MG63 (cell line): ENCODE results near the gene TRAPPC5. TPM values are rescaled to one million over a fixed set of nuclear protein-coding genes. Genes with fewer than 3 reads are reported as not detected.

Experiments
- DNase-seq: peaks from one replicate; pipeline ENCODE4 v3.0.0-alpha.2; 2020
- H3K27me3 ChIP-seq: fragments of 250-450 bp; sonication (Bioruptor Pico); 2 replicates; pipeline ENCODE4 v1.5.1; 2020; ENCODE audit warnings: mild to moderate bottlenecking, moderate library complexity
- H3K36me3 ChIP-seq: fragments of 250-450 bp; sonication (Bioruptor Pico); 2 replicates; pipeline ENCODE4 v1.5.1; 2020; ENCODE audit warnings: mild to moderate bottlenecking, moderate library complexity
- H3K4me3 ChIP-seq: fragments of 250-450 bp; sonication (Bioruptor Pico); 2 replicates; pipeline ENCODE4 v1.5.1; 2020; ENCODE audit warnings: mild to moderate bottlenecking, moderate library complexity
- H3K9me3 ChIP-seq: fragments of 250-450 bp; sonication (Bioruptor Pico); 2 replicates; pipeline ENCODE4 v1.5.1; 2020; ENCODE audit warnings: mild to moderate bottlenecking, moderate library complexity
- total RNA-seq: library from RNA; depleted of rRNA; stranded (reverse); fragments of >200 nt; shearing (Covaris generic); gene quantifications from 2 replicates; pipeline ENCODE4 v1.2.3, GENCODE V29; 2014; ENCODE audit warnings: low replicate concordance; rRNA removed

Gene TRAPPC5
- total RNA-seq, 1 experiment from 2014 or later, result 202 TPM

- Histone ChIP-seq H3K36me3 (no peaks in the 10 kb centered on the region), H3K9me3 (no peaks in the 10 kb centered on the region; the same call in 1 of the 2 replicates), H3K27me3 (peaks cover 89% of the 10 kb centered on the region), H3K4me3 (no peak overlapping the region)
- no peak for DNase-seq
These were observed 51.0 kb downstream of the TRAPPC5 start for GRCh38 chr19:7731615-7732014.

DNA sequence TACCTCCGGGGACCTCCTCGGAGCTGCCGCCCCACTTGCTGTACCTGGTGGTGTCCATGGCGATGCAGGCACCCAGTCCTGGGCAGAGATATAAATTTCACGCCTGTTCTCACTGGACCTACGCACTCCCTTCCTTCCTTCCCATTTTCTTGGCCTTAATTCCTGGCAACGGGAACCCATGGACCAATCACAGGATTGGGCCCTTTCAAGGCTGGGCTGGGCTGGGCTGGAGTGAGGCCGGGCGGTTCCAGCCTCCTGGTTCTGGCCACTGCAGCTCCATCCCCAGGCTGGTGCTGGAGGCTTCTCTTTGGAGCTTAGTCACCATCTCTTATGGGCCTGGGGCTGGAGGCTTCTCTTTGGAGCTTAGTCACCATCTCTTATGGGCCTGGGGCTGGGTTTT, 51.4 kb downstream of the TRAPPC5 start, which contains the start of gene CLEC4G:
Gene CLEC4G (minus strand): TSS at position 66 of the 400 bp plus-strand sequence. CDS start 8 bp downstream, at position 58.
- DNase-seq, result no peak
- Histone ChIP-seq H3K27me3 (peaks cover 86% of the 10 kb centered on the region), H3K36me3 (no peaks in the 10 kb centered on the region), H3K4me3 (no peak within 1 kb of the TSS), H3K9me3 (no peaks in the 10 kb centered on the region; the same call in 1 of the 2 replicates)

- H3K36me3 ChIP-seq, result no peaks in the 10 kb centered on the region
- no peak for DNase-seq
- no peak overlapping the region for H3K4me3 ChIP-seq
- H3K9me3 ChIP-seq, result no peaks in the 10 kb centered on the region
- peaks cover 83% of the 10 kb centered on the region for H3K27me3 ChIP-seq
These were observed 52.7 kb downstream of the TRAPPC5 start for GRCh38 chr19:7733376-7733775.

GRCh38 chr19:7734220-7735203, 53.9 kb downstream of the TRAPPC5 start:
- peaks cover 77% of the 10 kb centered on the region for H3K27me3 ChIP-seq
- no peaks in the 10 kb centered on the region for H3K9me3 ChIP-seq
- DNase-seq, result no peak
- no peaks in the 10 kb centered on the region for H3K36me3 ChIP-seq
- no peak overlapping the region for H3K4me3 ChIP-seq

DNA sequence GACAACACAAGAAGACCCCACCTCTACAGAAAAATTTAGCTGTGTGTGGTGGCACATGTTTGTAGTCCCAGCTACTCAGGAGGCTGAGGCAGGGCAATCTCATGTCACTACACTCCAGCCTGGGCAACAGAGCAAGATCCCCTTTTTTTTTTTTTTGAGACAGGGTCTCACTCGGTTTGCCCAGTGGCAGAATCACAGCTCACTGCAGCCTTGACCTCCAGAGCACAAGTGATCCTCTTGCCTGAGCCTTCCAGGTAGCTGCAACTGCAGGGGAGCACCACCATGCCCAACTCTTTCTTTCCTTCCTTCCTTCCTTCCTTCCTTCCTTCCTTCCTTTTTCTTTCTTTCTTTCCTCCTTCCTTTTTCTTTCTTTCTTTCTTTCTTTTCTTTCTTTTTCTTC, 55.5 kb downstream of the TRAPPC5 start:
- Histone ChIP-seq H3K27me3 (peaks cover 77% of the 10 kb centered on the region), H3K36me3 (no peaks in the 10 kb centered on the region), H3K9me3 (peaks cover 4% of the 10 kb centered on the region; the same call in 1 of the 2 replicates), H3K4me3 (no peak overlapping the region)
- DNase-seq, result no peak

DNA sequence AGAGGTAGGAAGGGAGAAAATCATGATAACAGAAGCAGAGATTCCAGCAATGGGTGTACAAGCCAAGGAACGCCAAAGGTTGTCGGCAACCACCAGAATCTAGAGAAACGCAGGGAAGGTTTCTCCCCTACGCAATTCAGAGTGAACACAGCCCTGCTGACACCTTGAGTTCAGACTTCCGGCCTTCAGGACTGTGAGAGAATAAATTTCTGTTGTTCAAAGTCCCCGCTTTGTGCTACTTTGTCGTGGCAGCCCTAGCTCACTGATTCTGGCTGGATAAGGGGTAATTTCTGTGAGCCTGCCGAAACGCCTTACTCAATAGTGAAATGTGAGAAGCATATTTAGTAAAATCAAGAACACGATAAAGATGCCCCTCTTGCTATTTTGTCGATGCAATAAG, 56.6 kb downstream of the TRAPPC5 start:
- Histone ChIP-seq H3K4me3 (no peak overlapping the region), H3K36me3 (no peaks in the 10 kb centered on the region), H3K9me3 (peaks cover 4% of the 10 kb centered on the region; the same call in 1 of the 2 replicates), H3K27me3 (peaks cover 77% of the 10 kb centered on the region)
- no peak for DNase-seq

Other genes with a start within 250 kb of the TRAPPC5 start
- not detected in 2 replicates for gene PEX11G, start 191.8 kb upstream of the TRAPPC5 start, total RNA-seq
- gene ZNF358, start 164.7 kb upstream of the TRAPPC5 start, total RNA-seq, result 37.2 and 44.9 TPM in 2 replicates
- gene MCOLN1, start 158.2 kb upstream of the TRAPPC5 start, total RNA-seq, result 6.4 and 10.3 TPM in 2 replicates
- gene PNPLA6, start 145.1 kb upstream of the TRAPPC5 start, total RNA-seq, result 175 and 184 TPM in 2 replicates
- gene CAMSAP3, start 85.0 kb upstream of the TRAPPC5 start, total RNA-seq, result 0.56 and 0.89 TPM in 2 replicates
- 71.0 and 115 TPM in 2 replicates for gene XAB2, start 51.3 kb upstream of the TRAPPC5 start, total RNA-seq
- 0.39 and 69.0 TPM in 2 replicates for gene PET100, start 51.0 kb upstream of the TRAPPC5 start, total RNA-seq
- not detected in 2 replicates for gene PCP2, start 47.1 kb upstream of the TRAPPC5 start, total RNA-seq
- gene STXBP2, start 43.7 kb upstream of the TRAPPC5 start, total RNA-seq, result 3.5 TPM in 1 of 2 replicates, not detected in the other
- gene RETN, start 11.8 kb upstream of the TRAPPC5 start, total RNA-seq, result not detected in 2 replicates
- not detected in 2 replicates for gene MCEMP1, start 3.7 kb upstream of the TRAPPC5 start, total RNA-seq
- not detected in 2 replicates for gene FCER2, start 21.3 kb downstream of the TRAPPC5 start, total RNA-seq
- not detected in 2 replicates for gene CLEC4G, start 51.3 kb downstream of the TRAPPC5 start, total RNA-seq
- gene CD209, start 66.7 kb downstream of the TRAPPC5 start, total RNA-seq, result not detected in 2 replicates
- not detected in 2 replicates for gene CLEC4M, start 82.4 kb downstream of the TRAPPC5 start, total RNA-seq
- gene EVI5L, start 149.4 kb downstream of the TRAPPC5 start, total RNA-seq, result 21.4 and 31.0 TPM in 2 replicates
- gene PRR36, start 193.6 kb downstream of the TRAPPC5 start, total RNA-seq, result not detected in 2 replicates
- 11.9 and 20.1 TPM in 2 replicates for gene LRRC8E, start 207.7 kb downstream of the TRAPPC5 start, total RNA-seq
- gene MAP2K7, start 223.0 kb downstream of the TRAPPC5 start, total RNA-seq, result 21.2 and 38.6 TPM in 2 replicates
- 0.46 TPM in 1 of 2 replicates, not detected in the other for gene TGFBR3L, start 234.0 kb downstream of the TRAPPC5 start, total RNA-seq
- 39.9 and 45.1 TPM in 2 replicates for gene SNAPC2, start 239.5 kb downstream of the TRAPPC5 start, total RNA-seq
- 8.5 and 16.2 TPM in 2 replicates for gene CTXN1, start 245.3 kb downstream of the TRAPPC5 start, total RNA-seq